K562 treated with DMSO at 1 percent for 12 hours (cell line): ENCODE results near the gene DHRS2. TPM values are rescaled to one million over a fixed set of nuclear protein-coding genes. Genes with fewer than 3 reads are reported as not detected.

Experiments used
- total RNA-seq: library from RNA; unstranded; fragments of 300-600 nt; gene quantifications from 2 replicates; pipeline ENCODE4 v1.2.3, GENCODE V29; 2022; ENCODE audit not compliant: insufficient read depth

Gene DHRS2
- 125 and 175 TPM in 2 replicates for total RNA-seq

GRCh38 chr14:23636317-23637211 lies at the start of gene DHRS2:
TSS of gene DHRS2 (plus strand) at chr14:23636364. CDS start at chr14:23638865, 2,501 bp downstream.

Other genes starting within 250 kb of the DHRS2 start
- not detected in 2 replicates for gene MYH6, start 228.1 kb upstream of the DHRS2 start, total RNA-seq
- gene MYH7, start 200.7 kb upstream of the DHRS2 start, total RNA-seq, result not detected in 2 replicates
- gene NGDN, start 166.7 kb upstream of the DHRS2 start, total RNA-seq, result 30.4 and 33.4 TPM in 2 replicates
- not detected in 2 replicates for gene ZFHX2, start 84.6 kb upstream of the DHRS2 start, total RNA-seq
- 1.8 and 3.7 TPM in 2 replicates for gene THTPA, start 80.1 kb upstream of the DHRS2 start, total RNA-seq
- 22.8 and 54.3 TPM in 2 replicates for gene AP1G2, start 68.6 kb upstream of the DHRS2 start, total RNA-seq
- 0.23 TPM in 1 of 2 replicates, not detected in the other for gene JPH4, start 57.6 kb upstream of the DHRS2 start, total RNA-seq